C1 segment of cervical spinal cord (tissue), 14 donors: ENCODE measurements around the gene FOXRED2.
"Not testable (repeated sequence)": the region's sequence is repeated elsewhere in the genome, so short reads cannot be mapped to it uniquely, and the experiment has no call there.

Experiments
- DNase-seq, 14 donors: peaks; one replicate each; lab custom pipeline; 2025; lab: John Stamatoyannopoulos, UW

FOXRED2 gene

DNA sequence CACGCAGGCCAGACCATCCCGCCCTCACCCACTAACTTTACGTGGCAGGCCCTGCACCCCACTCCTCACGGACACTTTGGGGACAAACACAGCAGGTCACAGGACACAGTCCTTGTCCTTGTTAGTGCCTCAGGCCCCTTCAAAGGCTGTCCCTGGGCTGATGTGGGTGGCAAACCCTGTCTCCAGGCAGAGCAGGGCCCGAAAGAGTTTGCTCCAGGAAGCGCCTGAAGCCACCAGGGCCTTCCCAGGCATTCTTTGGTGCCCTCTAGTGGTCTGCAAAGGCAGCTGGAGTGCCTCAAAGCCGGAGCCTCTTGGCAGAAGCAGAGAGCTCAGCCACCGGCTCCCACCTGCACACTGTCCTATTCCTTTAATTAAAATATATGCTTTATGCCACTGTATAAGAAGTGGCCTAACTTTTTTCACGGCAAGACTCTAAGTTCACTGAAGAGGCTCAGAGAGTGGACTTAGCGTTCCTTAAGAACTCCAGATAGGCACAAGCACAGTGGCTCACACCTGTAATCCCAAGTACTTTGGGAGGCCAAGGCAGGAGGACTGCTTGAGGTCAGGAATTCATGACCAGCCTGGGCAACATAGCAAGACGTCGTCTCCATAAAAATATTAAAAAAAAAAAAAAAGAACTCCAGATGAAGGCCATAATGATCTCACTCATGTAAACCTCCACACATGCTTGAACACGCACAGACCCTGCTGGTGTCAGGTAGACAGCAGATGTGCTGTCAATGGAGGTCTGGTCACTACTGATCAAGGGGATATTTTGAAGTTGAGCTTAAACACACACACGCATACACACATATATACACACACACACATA, 36.5 kb downstream of the FOXRED2 start:
- peak in 13 of 14 donors; percentile 23 to 77 (median 65) for DNase-seq

GRCh38 chr22:36469094-36469710, 37.6 kb downstream of the FOXRED2 start:
- DNase-seq = peak in 1 of 14 donors; percentile 23

DNA sequence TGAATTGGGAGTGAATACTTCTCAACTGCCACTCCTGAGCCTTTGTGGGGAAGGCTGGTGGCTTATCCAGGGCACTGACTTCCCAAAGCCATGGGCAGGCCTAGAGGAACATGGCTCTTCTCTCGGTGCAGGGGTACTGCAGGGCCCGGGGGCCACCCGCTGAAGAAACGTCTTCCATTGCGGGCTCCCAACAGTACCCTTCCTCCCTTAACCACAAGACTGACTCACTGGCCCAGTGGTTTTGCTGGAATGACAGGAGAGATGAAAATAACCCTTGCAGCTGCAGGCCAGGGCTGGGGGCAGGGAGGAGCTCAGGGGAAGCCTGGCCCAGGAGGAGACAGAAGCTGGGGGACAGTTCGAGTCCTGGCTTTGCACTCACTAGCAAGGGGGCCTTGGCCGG, 38.9 kb downstream of the FOXRED2 start:
- DNase-seq = no peak

DNA sequence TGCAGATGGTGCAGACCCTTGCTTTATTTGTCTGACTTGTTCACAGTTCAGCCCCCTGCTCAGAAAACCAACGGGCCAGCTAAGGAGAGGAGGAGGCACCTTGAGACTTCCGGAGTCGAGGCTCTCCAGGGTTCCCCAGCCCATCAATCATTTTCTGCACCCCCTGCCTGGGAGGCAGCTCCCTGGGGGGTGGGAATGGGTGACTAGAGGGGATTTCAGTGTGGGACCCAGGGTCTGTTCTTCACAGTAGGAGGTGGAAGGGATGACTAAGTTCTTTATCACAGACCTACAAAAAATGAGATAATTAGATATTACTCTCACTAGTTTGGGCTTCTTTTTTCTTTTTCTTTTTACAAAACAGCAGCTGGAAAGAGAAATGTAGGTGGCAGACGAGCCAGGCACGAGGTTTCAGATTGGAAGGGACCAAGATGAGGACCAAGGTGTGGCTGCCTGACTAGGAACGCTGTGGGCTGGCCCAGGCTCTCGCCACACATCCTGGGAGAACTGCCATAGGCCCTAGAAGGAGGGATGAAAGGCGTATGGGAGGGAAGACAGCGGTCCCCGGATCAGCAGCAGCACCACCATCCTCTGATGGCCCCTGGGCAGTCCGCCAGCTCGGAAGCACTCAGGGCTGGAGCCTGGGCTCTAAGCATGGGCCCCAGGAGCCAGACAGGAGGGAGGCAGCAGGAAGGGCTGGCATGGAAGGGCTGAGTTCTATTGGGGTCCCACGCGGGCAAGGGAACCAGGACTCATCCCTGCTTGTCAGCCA, 39.6 kb downstream of the FOXRED2 start:
- peak in 1 of 14 donors; percentile 25 for DNase-seq

- no peak for DNase-seq
Observed at GRCh38 chr22:36466258-36466657, 40.6 kb downstream of the FOXRED2 start.

GRCh38 chr22:36465232-36466021, 41.4 kb downstream of the FOXRED2 start:
- peak in 2 of 14 donors; percentile 39 to 82 for DNase-seq

GRCh38 chr22:36464715-36465231, 42.1 kb downstream of the FOXRED2 start:
- DNase-seq = no peak

- peak in 1 of 14 donors; percentile 72 for DNase-seq
Observed at GRCh38 chr22:36463783-36464184, 43.1 kb downstream of the FOXRED2 start.

DNA sequence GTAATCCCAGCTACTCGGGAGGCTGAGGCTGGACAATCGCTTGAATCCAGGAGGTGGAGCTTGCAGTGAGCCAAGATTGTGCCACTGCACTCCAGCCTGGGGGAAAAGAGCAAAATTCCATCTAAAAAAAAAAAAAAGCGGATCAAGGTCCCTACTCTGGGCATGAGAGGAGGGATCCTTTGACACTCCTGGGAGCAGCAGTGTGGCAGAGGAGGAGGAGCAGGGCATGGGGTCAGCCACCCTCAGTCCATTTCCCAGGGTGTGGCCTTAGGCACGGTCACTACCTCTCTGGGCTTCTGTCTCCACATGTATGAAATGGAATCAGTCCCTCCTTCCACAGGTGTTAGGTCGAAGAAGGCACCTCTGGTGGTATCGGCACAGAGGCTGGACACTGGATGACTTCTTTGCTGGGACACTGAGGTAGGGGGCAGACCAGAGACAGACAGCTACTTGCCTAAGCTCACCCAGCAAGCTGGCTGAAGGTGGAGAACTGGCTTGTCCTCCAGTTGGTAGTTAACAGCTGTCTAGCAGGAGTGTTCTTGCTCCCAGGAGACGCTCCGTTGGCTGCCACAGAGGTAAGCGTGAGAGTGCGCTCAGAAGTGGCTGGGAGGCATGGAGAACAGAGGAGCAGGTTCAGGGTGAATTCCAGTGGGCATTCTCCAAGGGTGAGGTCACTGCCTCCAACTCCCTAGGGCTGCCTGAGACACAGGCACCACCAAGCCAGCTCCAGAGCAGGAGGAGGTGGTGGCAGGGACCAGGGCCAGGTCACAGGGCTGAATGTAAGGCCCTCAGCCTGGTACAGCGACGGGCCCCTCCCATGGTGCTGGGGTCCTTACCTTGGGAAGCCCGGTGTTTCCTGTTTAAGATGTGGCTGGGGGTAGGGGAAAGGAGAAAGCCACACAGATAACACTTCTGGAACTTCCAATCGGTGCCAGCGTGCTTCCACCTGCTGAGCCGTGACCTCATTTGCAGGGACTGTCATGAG, 44.9 kb downstream of the FOXRED2 start:
- no peak for DNase-seq

DNA sequence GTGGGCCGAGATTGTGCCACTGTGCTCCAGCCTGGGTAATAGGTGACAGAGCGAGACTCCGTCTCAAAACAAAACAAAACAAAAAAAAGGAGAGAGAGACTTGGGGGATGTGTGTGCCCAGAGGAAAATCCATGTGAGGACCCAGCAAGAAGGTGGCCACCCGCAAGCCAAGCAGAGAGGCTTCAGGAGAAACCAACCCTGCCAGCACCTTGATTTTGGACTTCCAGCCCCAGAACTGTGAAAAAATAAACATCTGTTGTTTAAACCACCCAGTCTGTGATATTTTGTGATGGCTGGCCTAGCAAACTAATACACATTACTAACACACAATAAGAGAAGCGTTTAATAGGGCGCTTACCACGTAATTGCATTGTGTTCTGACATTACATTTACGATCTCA, 46.6 kb downstream of the FOXRED2 start:
- DNase-seq = no peak

- DNase-seq = peak in 1 of 14 donors; percentile 82
Observed at GRCh38 chr22:36457688-36458450, 49.0 kb downstream of the FOXRED2 start.

- no peak for DNase-seq
Observed at GRCh38 chr22:36456464-36456845, 50.4 kb downstream of the FOXRED2 start.

- DNase-seq = peak in 2 of 14 donors; percentile 41 to 67
Observed at GRCh38 chr22:36455571-36456463, 51.0 kb downstream of the FOXRED2 start.

DNA sequence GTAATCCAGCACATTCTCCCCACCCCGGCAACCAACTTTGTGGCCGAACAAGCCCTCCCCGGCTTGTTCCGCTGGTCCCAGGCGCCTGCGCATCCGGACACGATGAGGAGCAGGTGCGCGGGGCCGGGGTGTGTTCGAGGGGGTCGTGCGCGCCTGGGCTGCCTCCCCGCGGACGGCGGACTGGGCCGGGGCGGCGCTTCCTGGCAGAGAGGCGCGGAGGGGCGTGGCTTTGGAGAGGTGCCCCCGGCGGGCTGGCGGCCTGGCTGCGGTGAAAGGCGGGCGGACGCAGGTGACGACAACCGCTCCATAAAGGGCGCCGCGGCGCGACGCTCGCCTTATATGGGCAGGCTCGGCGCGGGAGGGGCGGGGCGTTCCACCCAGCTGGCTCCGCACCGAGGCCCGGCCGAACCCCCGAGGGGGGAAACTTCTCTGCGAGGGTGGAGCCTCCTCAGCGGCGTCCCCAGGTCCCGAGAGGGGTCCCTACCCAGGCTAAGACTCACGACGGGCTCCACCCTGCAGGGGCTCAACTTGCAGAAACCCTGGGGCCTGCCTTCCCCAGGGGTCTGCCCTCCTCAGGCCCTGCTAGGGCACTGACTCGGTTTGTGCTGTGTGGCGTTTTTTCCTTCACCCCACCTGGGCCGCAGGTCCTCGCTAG, 51.8 kb downstream of the FOXRED2 start:
- DNase-seq = peak; percentile 26 to 81 (median 63)

DNA sequence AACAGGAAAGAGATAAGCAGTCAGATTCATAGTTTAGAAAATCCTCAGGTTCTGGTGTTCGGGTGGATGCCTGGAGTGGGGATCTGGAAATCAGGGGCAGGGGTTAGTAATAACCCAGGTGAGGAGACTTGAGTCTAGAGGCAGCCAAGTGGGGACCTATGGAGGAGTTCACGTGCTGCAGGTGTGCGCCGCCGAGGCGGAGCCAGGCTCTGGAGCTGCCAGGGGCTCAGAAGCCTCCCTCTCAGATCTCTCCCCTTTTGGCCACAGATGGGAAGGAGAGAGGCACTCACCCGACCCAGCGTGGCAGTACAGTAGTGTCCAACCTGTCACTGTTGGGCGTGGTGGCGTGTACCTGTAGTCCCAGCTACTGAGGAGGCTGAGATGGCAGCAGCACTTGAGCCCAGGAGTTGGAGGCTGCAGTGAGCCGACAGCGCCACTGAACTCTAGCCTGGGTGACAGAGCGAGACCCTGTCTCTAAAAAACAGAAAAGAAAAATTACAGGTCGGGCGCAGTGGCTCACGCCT, 52.9 kb downstream of the FOXRED2 start:
- DNase-seq = no peak

- not testable (repeated sequence) for DNase-seq
Observed at GRCh38 chr22:36452978-36453607, 53.7 kb downstream of the FOXRED2 start.
